HG02642 (cell line): ENCODE data around the gene UFSP2.

Experiments used
- ATAC-seq: cut with Tn5 transposase; IDR thresholded peaks from one replicate; pipeline ENCODE4 v1.9.1; 2021; ENCODE audit warnings: mild to moderate bottlenecking; ENCODE audit not compliant: unreplicated experiment, poor library complexity

Gene UFSP2

DNA sequence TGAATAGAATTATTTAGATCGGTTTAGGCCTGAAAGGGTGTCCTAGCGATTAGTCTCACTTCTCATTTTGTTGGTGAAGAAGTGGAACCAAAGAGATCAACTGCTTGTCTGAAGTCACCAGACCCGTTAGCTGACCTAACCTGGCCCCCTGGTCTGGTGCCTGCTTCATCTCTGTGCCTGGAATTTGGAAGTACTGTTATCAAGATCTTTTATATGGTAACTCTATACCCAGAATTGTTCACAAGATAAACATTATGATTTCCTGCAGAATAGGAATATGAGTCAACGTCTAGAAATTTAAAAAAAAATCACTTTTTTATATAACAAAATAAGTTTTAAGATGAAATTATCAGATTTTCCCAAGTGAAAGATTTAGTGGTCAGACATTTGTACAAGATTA is 67.2 kb downstream of the UFSP2 start:
- ATAC-seq, result no peak

DNA sequence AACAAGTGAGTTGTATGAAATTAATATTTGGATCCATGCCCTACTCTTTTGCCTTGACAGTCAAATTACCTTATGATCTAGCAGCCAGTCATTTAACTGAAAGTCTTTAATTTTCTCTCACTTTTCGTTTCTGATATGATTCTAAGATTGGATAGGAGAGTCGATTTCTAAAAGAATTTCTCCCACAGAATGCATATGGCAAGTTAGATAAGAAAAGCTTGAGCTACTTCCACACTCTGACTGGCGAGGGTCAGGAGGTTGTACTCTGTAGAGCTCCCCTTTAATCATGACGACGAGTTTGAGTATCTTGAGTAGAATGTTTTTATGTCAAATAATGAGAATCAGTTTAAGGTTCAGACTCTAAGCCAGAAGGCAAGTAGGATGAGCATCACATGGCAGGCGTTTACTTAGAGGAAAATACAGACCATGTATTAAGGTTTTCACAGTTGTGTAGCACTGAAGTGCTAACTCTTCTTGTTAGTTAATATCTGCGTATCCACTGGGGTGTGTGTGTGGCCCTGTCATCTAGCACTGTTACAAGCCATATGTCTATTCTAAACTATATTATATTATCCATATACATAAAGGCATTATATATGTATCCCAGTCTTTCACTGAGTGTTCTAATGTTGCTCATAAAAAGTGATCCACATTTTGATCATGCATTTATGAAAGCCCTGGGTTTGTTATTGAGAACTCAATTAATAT is 67.9 kb downstream of the UFSP2 start:
- ATAC-seq, result no peak

DNA sequence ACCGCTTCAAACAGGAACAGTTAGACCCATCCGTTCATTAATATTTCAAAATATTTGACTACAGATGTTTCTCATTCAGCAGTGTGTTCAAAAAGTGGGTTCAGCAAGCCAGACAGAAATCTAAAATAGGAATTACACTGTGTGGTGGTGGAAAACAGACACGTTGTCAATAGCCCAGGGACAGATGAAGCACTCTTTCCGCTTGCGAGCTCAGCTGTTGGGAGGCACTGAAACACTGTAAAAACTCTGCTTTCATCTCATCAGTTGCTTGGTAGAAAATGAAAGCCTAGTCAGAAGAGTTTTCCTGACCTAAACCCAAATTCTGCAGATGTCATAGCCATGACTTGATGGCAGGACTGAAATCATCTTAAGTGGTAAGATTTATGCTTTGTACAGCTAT is 68.6 kb downstream of the UFSP2 start:
- ATAC-seq, result no peak

- no peak for ATAC-seq
Observed at GRCh38 chr4:185352741-185353140, 73.0 kb downstream of the UFSP2 start.

DNA sequence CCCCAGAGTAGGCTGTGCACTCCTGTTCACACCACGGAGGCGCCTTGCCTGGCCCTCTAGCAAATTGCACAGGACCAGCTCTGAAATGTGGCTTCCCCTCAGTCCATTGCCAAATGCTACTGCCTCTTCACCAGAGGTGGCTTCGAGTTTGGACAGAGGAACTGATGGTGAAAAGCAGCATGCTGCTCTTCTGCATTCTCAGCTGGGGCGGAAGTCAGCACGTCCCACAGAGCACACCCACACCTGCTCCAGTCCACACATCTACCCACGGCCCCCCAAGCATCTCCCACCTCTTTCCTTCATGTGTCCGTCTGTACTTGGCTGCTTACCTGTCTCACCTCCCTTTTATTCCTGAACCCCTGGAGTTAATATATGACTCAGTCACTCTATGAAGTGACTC is 73.6 kb downstream of the UFSP2 start:
- ATAC-seq, result no peak

DNA sequence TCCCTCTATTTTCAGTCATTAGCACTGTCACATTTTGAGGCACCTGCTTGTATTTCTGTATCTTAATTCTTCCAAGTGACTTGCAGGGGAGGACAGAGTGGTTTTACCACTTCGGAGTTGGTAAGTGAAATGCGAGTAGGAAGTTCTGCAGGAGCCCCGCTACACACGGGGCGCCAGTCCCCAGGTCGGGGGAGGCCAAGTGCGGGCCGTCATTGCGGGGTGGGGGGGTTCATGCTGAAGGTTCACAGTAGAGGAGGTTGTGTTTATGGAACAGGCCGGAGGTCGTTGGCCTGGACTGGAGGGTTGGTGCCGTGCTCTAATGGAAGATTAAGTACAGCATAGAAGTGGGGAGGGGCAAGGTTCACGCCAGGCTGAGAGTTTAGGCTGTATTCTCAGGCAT is 74.1 kb downstream of the UFSP2 start:
- no peak for ATAC-seq
